Right atrium auricular region (tissue), 2 donors: ENCODE data around the gene MYBL2. TPM values are rescaled to one million over a fixed set of nuclear protein-coding genes. Genes with fewer than 3 reads are reported as not detected.

Source experiments
- DNase-seq: peaks from one replicate; pipeline ENCODE4 v3.0.0-alpha.2; 2019; ENCODE audit warnings: low spot score
- H3K27ac ChIP-seq, 2 donors: fragments of 200-600 bp; sonication (generic); 1 replicate in 1 of 2; 2 replicates in 1 of 2; pipeline ENCODE4 v1.5.1; 2016 to 2019
- H3K27me3 ChIP-seq, 2 donors: fragments of 200-600 bp; sonication (generic); one replicate each; pipeline versions ENCODE4 v1.5.1 to v1.6.0; 2017 to 2019
- H3K36me3 ChIP-seq: fragments of 200-600 bp; sonication (generic); one replicate; pipeline ENCODE4 v1.5.1; 2016
- H3K4me1 ChIP-seq, 2 donors: fragments of 200-600 bp; sonication (generic); one replicate each; pipeline versions ENCODE4 v1.5.1 to v1.6.0; 2017 to 2019
- H3K4me3 ChIP-seq, 2 donors: fragments of 200-600 bp; sonication (generic); 1 replicate in 1 of 2; 2 replicates in 1 of 2; pipeline ENCODE4 v1.5.1; 2017 to 2019; ENCODE audit warnings: mild to moderate bottlenecking in 1 of 2, moderate library complexity in 1 of 2
- H3K9me3 ChIP-seq, 2 donors: fragments of 200-600 bp; sonication (generic); one replicate each; pipeline ENCODE4 v1.5.1; 2019
- CTCF ChIP-seq, 2 donors: fragments of 200-600 bp; sonication (generic); IDR thresholded peaks; one replicate each; pipeline ENCODE4 v1.5.1; 2019; ENCODE audit warnings: antibody characterized with exemption in 2 of 2
- total RNA-seq, 2 donors: library from RNA; depleted of rRNA; stranded (reverse); fragments of >200 nt; gene quantifications; one replicate each; pipeline ENCODE4 v1.1.0, GENCODE V29; 2016

MYBL2 gene
- total RNA-seq, 2 donors from 2014 or later, result not detected

- H3K27me3 ChIP-seq, result no peaks in the 10 kb centered on the region
- H3K4me1 ChIP-seq, result no peaks in the 10 kb centered on the region
- no peak for DNase-seq
- no peak for TF ChIP-seq CTCF (IDR thresholded peaks at IDR 0.05)
- no peak overlapping the region for H3K4me3 ChIP-seq
- H3K36me3 ChIP-seq, result no peaks in the 10 kb centered on the region
- no peak overlapping the region for H3K27ac ChIP-seq
- no peaks in the 10 kb centered on the region for H3K9me3 ChIP-seq
Measured at GRCh38 chr20:43731927-43732326, 65.0 kb downstream of the MYBL2 start.

GRCh38 chr20:43736588-43737158 lies 69.8 kb downstream of the MYBL2 start:
- no peak for DNase-seq
- no peaks in the 10 kb centered on the region for H3K27me3 ChIP-seq
- H3K4me3 ChIP-seq, result no peak overlapping the region

GRCh38 chr20:43737925-43738324 lies 71.0 kb downstream of the MYBL2 start:
- Histone ChIP-seq H3K4me3 (no peak overlapping the region), H3K27me3 (no peaks in the 10 kb centered on the region), H3K36me3 (no peaks in the 10 kb centered on the region), H3K27ac (no peak overlapping the region), H3K9me3 (no peaks in the 10 kb centered on the region), H3K4me1 (no peaks in the 10 kb centered on the region)
- no peak for DNase-seq
- no peak for TF ChIP-seq CTCF (IDR thresholded peaks at IDR 0.05)

More at GRCh38 chr20:43736588-43737158, 69.8 kb downstream of the MYBL2 start:
- no peaks in the 10 kb centered on the region for H3K9me3 ChIP-seq
- no peaks in the 10 kb centered on the region for H3K36me3 ChIP-seq
- no peak for TF ChIP-seq CTCF (IDR thresholded peaks at IDR 0.05)
- no peaks in the 10 kb centered on the region for H3K4me1 ChIP-seq
- no peak overlapping the region for H3K27ac ChIP-seq

GRCh38 chr20:43739148-43739749 lies 72.3 kb downstream of the MYBL2 start:
- Histone ChIP-seq H3K4me1 (no peaks in the 10 kb centered on the region), H3K4me3 (no peak overlapping the region), H3K27me3 (no peaks in the 10 kb centered on the region), H3K27ac (no peak overlapping the region), H3K36me3 (no peaks in the 10 kb centered on the region), H3K9me3 (no peaks in the 10 kb centered on the region)
- no peak for TF ChIP-seq CTCF (IDR thresholded peaks at IDR 0.05)
- DNase-seq, result no peak

GRCh38 chr20:43740642-43741041 lies 73.7 kb downstream of the MYBL2 start:
- Histone ChIP-seq H3K9me3 (no peaks in the 10 kb centered on the region), H3K27me3 (no peaks in the 10 kb centered on the region), H3K4me1 (no peaks in the 10 kb centered on the region), H3K36me3 (no peaks in the 10 kb centered on the region), H3K4me3 (no peak overlapping the region), H3K27ac (no peak overlapping the region)
- no peak for TF ChIP-seq CTCF (IDR thresholded peaks at IDR 0.05)
- DNase-seq, result no peak

GRCh38 chr20:43744151-43744611 lies 77.3 kb downstream of the MYBL2 start:
- Histone ChIP-seq H3K4me1 (no peaks in the 10 kb centered on the region), H3K27me3 (no peaks in the 10 kb centered on the region), H3K9me3 (no peaks in the 10 kb centered on the region), H3K4me3 (no peak overlapping the region), H3K36me3 (no peaks in the 10 kb centered on the region), H3K27ac (no peak overlapping the region)
- no peak for DNase-seq
- no peak for TF ChIP-seq CTCF (IDR thresholded peaks at IDR 0.05)
